GM12878 (cell line): ENCODE measurements around the gene ADAMTSL1.

ENCODE experiments used
- BCL11A ChIP-seq: IDR thresholded peaks from 2 replicates; pipeline ENCODE4 v1.6.1; 2011; ENCODE audit warnings: low read depth, low read length
- EP300 ChIP-seq, 2 experiments: fragments of 150-350 bp in 1 of 2; IDR thresholded peaks; 2 replicates each; pipeline ENCODE4 v1.6.1; 2011 to 2012; ENCODE audit warnings: low read depth in 2 of 2, low read length in 2 of 2, borderline replicate concordance in 1 of 2, improper control_type of control experiment in 1 of 2, inconsistent platforms in 1 of 2; ENCODE audit not compliant: control insufficient read depth in 1 of 2
- ZSCAN29 ChIP-seq: fragments of 450-650 bp; IDR thresholded peaks from 2 replicates; pipeline ENCODE4 v1.6.1; 2017; ENCODE audit warnings: mild to moderate bottlenecking, moderate library complexity

- TF ChIP-seq BCL11A (no peak), ZSCAN29 (no peak), EP300 (IDR thresholded peaks at IDR 0.05; ENCODE audit: borderline replicate concordance in 1 of 2, control insufficient read depth in 1 of 2, low read depth in 2 of 2, low read length in 2 of 2) (no peak)
Observed at GRCh38 chr9:18877984-18878383, 404.0 kb downstream of the ADAMTSL1 start.
